Measurements from ENCODE around the gene SPECC1. TPM values are rescaled to one million over a fixed set of nuclear protein-coding genes. Genes with fewer than 3 reads are reported as not detected.

SPECC1 gene
- total and polyA plus RNA-seq, 2 of the 4 experiments (the other 2 are of a cell fraction) = 16.9 to 26.2 TPM

- ChIA-PET POLR2A (ENCODE audit: unreplicated experiment) (interaction anchor here (0.6 kb wide), 1 partner anchor 134 kb away, joined by 3 read pairs; no protein-coding TSS in a partner anchor), CTCF (interaction anchor here (0.9 kb wide), 1 partner anchor 119 kb away, joined by 3 read pairs; no protein-coding TSS in a partner anchor)
- no TSS peak for BruUV-seq (replicated peaks)
- Histone ChIP-seq H2BK120ac (ENCODE audit: low read depth, low read length) (no peak overlapping the region), H3K27ac (ENCODE audit: insufficient read depth, low read length) (no peak overlapping the region), H2AFZ (replicated peaks; ENCODE audit: low read length, poor library complexity) (no peak overlapping the region), H3K14ac (replicated peaks; ENCODE audit: low read depth, low read length) (no peak overlapping the region), H3K9me1 (ENCODE audit: insufficient read depth, low read length) (no peaks in the 10 kb centered on the region), H3K4ac (ENCODE audit: low read depth, low read length) (no peak overlapping the region), H3K4me2 (ENCODE audit: low read depth, low read length) (no peak overlapping the region), H4K5ac (ENCODE audit: low read depth, low read length) (no peak overlapping the region), H2BK20ac (ENCODE audit: low read depth, low read length) (no peak overlapping the region), H3K23ac (ENCODE audit: low read depth, low read length) (no peak overlapping the region), H4K91ac (ENCODE audit: insufficient read depth, low read depth, low read length) (no peak overlapping the region), H3K27me3 (ENCODE audit: control insufficient read depth, insufficient read depth, low read length) (peaks cover 31% of the 10 kb centered on the region), H3K36me3 (ENCODE audit: control insufficient read depth, insufficient read depth, low read length) (no peaks in the 10 kb centered on the region), H3K4me3 (ENCODE audit: insufficient read depth, low read depth, low read length) (no peak overlapping the region), H2AK9ac (replicated peaks; ENCODE audit: low read depth, low read length, poor library complexity) (no peak overlapping the region), H3K56ac (ENCODE audit: extremely low read depth, insufficient read depth, low read length) (no peak overlapping the region), H3K4me1 (ENCODE audit: control insufficient read depth, insufficient read depth, low read length) (no peaks in the 10 kb centered on the region), H2BK5ac (ENCODE audit: low read depth, low read length, poor library complexity, severe bottlenecking) (no peak overlapping the region), H3K79me1 (ENCODE audit: low read depth in 1 of 2, low read length in 2 of 2) (no peaks in the 10 kb centered on the region), H4K20me1 (ENCODE audit: insufficient read depth, low read length) (no peaks in the 10 kb centered on the region), H3K18ac (ENCODE audit: low read depth, low read length) (no peak overlapping the region), H4K8ac (ENCODE audit: low read depth in 2 of 2, low read length in 2 of 2) (no peak overlapping the region), H3K9me3 (ENCODE audit: control insufficient read depth, insufficient read depth, low read length) (no peaks in the 10 kb centered on the region), H2AK5ac (ENCODE audit: low read depth, low read length) (no peak overlapping the region), H3K9ac (ENCODE audit: low read depth, low read length) (no peak overlapping the region), H2BK15ac (ENCODE audit: low read depth, low read length) (no peak overlapping the region)
- dilution Hi-C loops (cut with HindIII; ENCODE audit: low sequenced_read_pairs, unreplicated experiment) (no loop called here), in situ Hi-C loops (cut with MboI; ENCODE audit: low sequenced_read_pairs) (loop anchor here (5.0 kb wide), 1 partner anchor 119 kb away; no protein-coding TSS in a partner anchor), intact Hi-C loops (cut with micrococcal nuclease) (no loop called here)
- DNase-seq (no peak), ATAC-seq (ENCODE audit: low read depth) (no peak)
- TF ChIP-seq CEBPB (IDR thresholded peaks at IDR 0.05; ENCODE audit: low read depth, low read length) = no peak
- TF ChIP-seq BHLHE40 (IDR thresholded peaks at IDR 0.05; ENCODE audit: low read depth, low read length) = no peak
- TF ChIP-seq USF2 (IDR thresholded peaks at IDR 0.05; ENCODE audit: low read depth, low read length) = no peak
- TF ChIP-seq MAFK (IDR thresholded peaks at IDR 0.05; ENCODE audit: low read depth, low read length) = no peak
- TF ChIP-seq RFX5 (IDR thresholded peaks at IDR 0.05; ENCODE audit: low read depth, low read length) = no peak
- TF ChIP-seq RCOR1 (IDR thresholded peaks at IDR 0.05; ENCODE audit: insufficient replicate concordance, low read length) = no peak
- TF ChIP-seq ELK1 (IDR thresholded peaks at IDR 0.05; ENCODE audit: borderline replicate concordance, low read depth, low read length) = no peak
- TF ChIP-seq NFE2L2 (IDR thresholded peaks at IDR 0.05; ENCODE audit: low read depth, low read length) = no peak
- no peak for TF ChIP-seq MAZ (IDR thresholded peaks at IDR 0.05; ENCODE audit: borderline replicate concordance, low read depth, low read length)
- WGBS, 2 experiments (ENCODE audit: extremely low coverage in 2 of 2, insufficient read length in 1 of 2) = 67% methylated on average over 1 of the region's 10 CpGs; no CpG with 5 or more reads in 1 of the 2 experiments
Measured at GRCh38 chr17:20111538-20111937, 102.4 kb downstream of the SPECC1 start.

Data from IMR-90 (cell line).